Astrocyte of the spinal cord (primary cell): ENCODE measurements around the gene S100A12.
"Not testable (repeated sequence)": the region's sequence is repeated elsewhere in the genome, so short reads cannot be mapped to it uniquely, and the experiment has no call there.

ENCODE experiments used
- DNase-seq: peaks from one replicate; pipeline ENCODE4 v3.0.0; 2011; ENCODE audit warnings: low read depth, low spot score
- H3K4me3 ChIP-seq: 2 replicates; pipeline ENCODE4 v1.5.1; 2011; ENCODE audit warnings: low read depth, mild to moderate bottlenecking, low read length, moderate library complexity
- CTCF ChIP-seq: IDR thresholded peaks from 2 replicates; pipeline ENCODE4 v1.5.1; 2012; ENCODE audit warnings: low read depth, mild to moderate bottlenecking, low read length, inconsistent platforms
- in situ Hi-C: cut with HindIII; loops from 2 replicates; pipeline ENCODE4 v1.10.0; 2017; ENCODE audit warnings: low sequenced_read_pairs

The S100A12 gene

GRCh38 chr1:153350321-153350957 is 25.0 kb downstream of the S100A12 start:
- H3K4me3 ChIP-seq = no peak overlapping the region
- TF ChIP-seq CTCF = no peak
- no peak for DNase-seq
- in situ Hi-C loops = loop anchor here (10.0 kb wide), 1 partner anchor 144 kb away; no protein-coding TSS in a partner anchor

GRCh38 chr1:153349363-153350320 is 25.8 kb downstream of the S100A12 start:
- in situ Hi-C loops = loop anchor here (10.0 kb wide), 1 partner anchor 145 kb away; no protein-coding TSS in a partner anchor
- no peak for TF ChIP-seq CTCF
- no peak for DNase-seq
- H3K4me3 ChIP-seq = no peak overlapping the region

GRCh38 chr1:153348511-153349362 is 26.7 kb downstream of the S100A12 start, which contains the start of gene PGLYRP4:
Gene PGLYRP4, minus strand, starts transcription at chr1:153348841. Its CDS starts 909 bp downstream, at chr1:153347932.
- no peak for DNase-seq
- in situ Hi-C loops = no loop called here
- H3K4me3 ChIP-seq = no peak within 1 kb of the TSS
- TF ChIP-seq CTCF = no peak

- TF ChIP-seq CTCF = no peak
- H3K4me3 ChIP-seq = no peak overlapping the region
- in situ Hi-C loops = no loop called here
- no peak for DNase-seq
Observed at GRCh38 chr1:153347856-153348255, 27.6 kb downstream of the S100A12 start.

GRCh38 chr1:153347049-153347448 is 28.4 kb downstream of the S100A12 start:
- DNase-seq, in situ Hi-C loops, H3K4me3 ChIP-seq: not testable (repeated sequence)

GRCh38 chr1:153346077-153346723 is 29.2 kb downstream of the S100A12 start:
- DNase-seq = no peak

More at GRCh38 chr1:153346077-153346723, 29.2 kb downstream of the S100A12 start:
- TF ChIP-seq CTCF = no peak
- no peak overlapping the region for H3K4me3 ChIP-seq
- in situ Hi-C loops = no loop called here
